ENCODE results near the gene MGME1. TPM values are rescaled to one million over a fixed set of nuclear protein-coding genes. Genes with fewer than 3 reads are reported as not detected.

MGME1 gene
- total RNA-seq, 4 donors from 2014 or later = 4.6 to 14.7 (median 8.7) TPM

- TF ChIP-seq CTCF (IDR thresholded peaks at IDR 0.05) (no peak), EP300 (IDR thresholded peaks at IDR 0.05) (no peak), POLR2A (IDR thresholded peaks at IDR 0.05) (no peak)
- Histone ChIP-seq H3K4me1 (peaks cover 0 to 45% (median 14%) of the 10 kb centered on the region in 4 donors), H3K27me3 (no peaks in the 10 kb centered on the region), H3K36me3 (no peaks in the 10 kb centered on the region), H3K9me3 (peaks cover 0 to 7% (median 0%) of the 10 kb centered on the region in 4 donors), H3K27ac (no peak overlapping the region), H3K4me3 (no peak overlapping the region)
- WGBS, 2 donors = 77% methylated on average over 1 of the region's 1 CpG; no CpG with 5 or more reads in 1 of the 2 donors
- DNase-seq (ENCODE audit: low spot score in 2 of 2) = no peak
Observed at GRCh38 chr20:17933121-17933520, 35.7 kb upstream of the MGME1 start.

- no peak for DNase-seq (ENCODE audit: low spot score in 2 of 2)
- H3K4me1 ChIP-seq = peaks cover 0 to 45% (median 15%) of the 10 kb centered on the region in 4 donors
- TF ChIP-seq CTCF (IDR thresholded peaks at IDR 0.05) (no peak), EP300 (IDR thresholded peaks at IDR 0.05) (no peak), POLR2A (IDR thresholded peaks at IDR 0.05) (no peak)
- H3K27ac ChIP-seq = peak overlapping the region in 1 of 4 donors; percentile 36
- H3K27me3 ChIP-seq = no peaks in the 10 kb centered on the region
- peaks cover 0 to 7% (median 0%) of the 10 kb centered on the region in 4 donors for H3K9me3 ChIP-seq
- 72 to 90% methylated on average over 5 of the region's 5 CpGs for WGBS, 2 donors
- no peaks in the 10 kb centered on the region for H3K36me3 ChIP-seq
- no peak overlapping the region for H3K4me3 ChIP-seq
Observed at GRCh38 chr20:17933711-17934110, 35.1 kb upstream of the MGME1 start.

GRCh38 chr20:17934141-17934862, 34.5 kb upstream of the MGME1 start:
- H3K36me3 ChIP-seq = no peaks in the 10 kb centered on the region
- H3K4me1 ChIP-seq = peaks cover 0 to 45% (median 21%) of the 10 kb centered on the region in 4 donors
- no peaks in the 10 kb centered on the region for H3K27me3 ChIP-seq
- H3K27ac ChIP-seq = peak overlapping the region in 1 of 4 donors; percentile 36
- DNase-seq (ENCODE audit: low spot score in 2 of 2) = no peak
- WGBS, 2 donors = 72 to 74% methylated on average over 16 of the region's 16 CpGs
- TF ChIP-seq POLR2A (IDR thresholded peaks at IDR 0.05) (no peak), CTCF (IDR thresholded peaks at IDR 0.05) (no peak), EP300 (IDR thresholded peaks at IDR 0.05) (no peak)
- H3K4me3 ChIP-seq = no peak overlapping the region
- H3K9me3 ChIP-seq = peaks cover 0 to 7% (median 0%) of the 10 kb centered on the region in 4 donors

- DNase-seq (ENCODE audit: low spot score in 2 of 2) = no peak
- 90 to 94% methylated on average over 3 of the region's 3 CpGs for WGBS, 2 donors
- TF ChIP-seq CTCF (IDR thresholded peaks at IDR 0.05) (no peak), EP300 (IDR thresholded peaks at IDR 0.05) (no peak), POLR2A (IDR thresholded peaks at IDR 0.05) (no peak)
- no peak overlapping the region for H3K27ac ChIP-seq
- peaks cover 0 to 4% (median 0%) of the 10 kb centered on the region in 3 donors for H3K36me3 ChIP-seq
- H3K4me1 ChIP-seq = peaks cover 0 to 50% (median 22%) of the 10 kb centered on the region in 4 donors
- peaks cover 0 to 7% (median 0%) of the 10 kb centered on the region in 4 donors for H3K9me3 ChIP-seq
- H3K27me3 ChIP-seq = no peaks in the 10 kb centered on the region
- no peak overlapping the region for H3K4me3 ChIP-seq
Observed at GRCh38 chr20:17935186-17935585, 33.6 kb upstream of the MGME1 start.

- TF ChIP-seq CTCF (IDR thresholded peaks at IDR 0.05) (no peak), POLR2A (IDR thresholded peaks at IDR 0.05) (no peak), EP300 (IDR thresholded peaks at IDR 0.05) (no peak)
- WGBS, 2 donors = 84 to 86% methylated on average over 9 of the region's 9 CpGs
Observed at GRCh38 chr20:17935761-17936160, 33.1 kb upstream of the MGME1 start.

More at GRCh38 chr20:17935761-17936160, 33.1 kb upstream of the MGME1 start:
- H3K4me3 ChIP-seq = no peak overlapping the region
- peaks cover 0 to 50% (median 22%) of the 10 kb centered on the region in 4 donors for H3K4me1 ChIP-seq
- no peaks in the 10 kb centered on the region for H3K27me3 ChIP-seq
- no peak for DNase-seq (ENCODE audit: low spot score in 2 of 2)
- peaks cover 0 to 7% (median 0%) of the 10 kb centered on the region in 4 donors for H3K9me3 ChIP-seq
- H3K27ac ChIP-seq = peak overlapping the region in 1 of 4 donors; percentile 66
- H3K36me3 ChIP-seq = peaks cover 0 to 10% (median 0%) of the 10 kb centered on the region in 3 donors
